Thyroid gland (tissue), 4 donors: ENCODE results near the gene FCN3.

Experiments used
- CTCF ChIP-seq, 6 experiments: fragments of 200-600 bp in 3 of 6; fragments of 450-650 bp in 3 of 6; sonication (generic) in 3 of 6; IDR thresholded peaks; one replicate each; pipeline ENCODE4 v1.5.1; 2016 to 2019; ENCODE audit warnings: antibody characterized with exemption in 6 of 6, mild to moderate bottlenecking in 2 of 6, inconsistent platforms in 1 of 6, moderate library complexity in 1 of 6
- POLR2A ChIP-seq, 2 donors: fragments of 450-650 bp; IDR thresholded peaks; one replicate each; pipeline ENCODE4 v1.6.1; 2017; ENCODE audit warnings: antibody characterized with exemption in 2 of 2, mild to moderate bottlenecking in 2 of 2, moderate library complexity in 1 of 2

- TF ChIP-seq CTCF (IDR thresholded peaks at IDR 0.05) (no peak), POLR2A (IDR thresholded peaks at IDR 0.05) (no peak)
These were observed 38.4 kb upstream of the FCN3 start for GRCh38 chr1:27413004-27413403.
